Measurements from ENCODE around the gene BUD13.

Gene BUD13

GRCh38 chr11:116700586-116701220 lies 72.1 kb downstream of the BUD13 start:
- H4K20me1 ChIP-seq (ENCODE audit: insufficient read depth, low read length) = no peaks in the 10 kb centered on the region
- H3F3A ChIP-seq (ENCODE audit: insufficient read depth, low read length) = no peaks in the 10 kb centered on the region
- H3K9ac ChIP-seq (ENCODE audit: low read length) = no peak overlapping the region
- H3K27ac ChIP-seq (ENCODE audit: low read depth, low read length, poor library complexity, severe bottlenecking) = no peak overlapping the region
- no peaks in the 10 kb centered on the region for H3K4me1 ChIP-seq (ENCODE audit: insufficient read depth, low read length, severe bottlenecking)
- TF ChIP-seq CTCF (IDR thresholded peaks at IDR 0.05; ENCODE audit: low read length) = no peak
- TF ChIP-seq EZH2 (IDR thresholded peaks at IDR 0.05; ENCODE audit: borderline replicate concordance, low read length) = no peak
- H3K9me2 ChIP-seq (ENCODE audit: low read depth, low read length) = no peaks in the 10 kb centered on the region
- no peaks in the 10 kb centered on the region for H3K79me2 ChIP-seq (ENCODE audit: insufficient read depth, low read length)
- H3K27me3 ChIP-seq (ENCODE audit: insufficient read depth, low read length) = no peaks in the 10 kb centered on the region
- no peak overlapping the region for H3K4me3 ChIP-seq (ENCODE audit: low read depth, low read length, poor library complexity, severe bottlenecking)
- H3K36me3 ChIP-seq (ENCODE audit: insufficient read depth, low read length) = no peaks in the 10 kb centered on the region
- no peak overlapping the region for H3K4me2 ChIP-seq (ENCODE audit: low read length)
- H2AFZ ChIP-seq (ENCODE audit: low read length) = no peak overlapping the region
- no peaks in the 10 kb centered on the region for H3K9me3 ChIP-seq (ENCODE audit: low read length)

All from OCI-LY1 (cell line).